ENCODE data around the gene SNN. TPM values are rescaled to one million over a fixed set of nuclear protein-coding genes. Genes with fewer than 3 reads are reported as not detected.

SNN gene
- total and polyA plus RNA-seq, 9 donors, result 8.0 to 40.3 (median 18.5) TPM

DNA sequence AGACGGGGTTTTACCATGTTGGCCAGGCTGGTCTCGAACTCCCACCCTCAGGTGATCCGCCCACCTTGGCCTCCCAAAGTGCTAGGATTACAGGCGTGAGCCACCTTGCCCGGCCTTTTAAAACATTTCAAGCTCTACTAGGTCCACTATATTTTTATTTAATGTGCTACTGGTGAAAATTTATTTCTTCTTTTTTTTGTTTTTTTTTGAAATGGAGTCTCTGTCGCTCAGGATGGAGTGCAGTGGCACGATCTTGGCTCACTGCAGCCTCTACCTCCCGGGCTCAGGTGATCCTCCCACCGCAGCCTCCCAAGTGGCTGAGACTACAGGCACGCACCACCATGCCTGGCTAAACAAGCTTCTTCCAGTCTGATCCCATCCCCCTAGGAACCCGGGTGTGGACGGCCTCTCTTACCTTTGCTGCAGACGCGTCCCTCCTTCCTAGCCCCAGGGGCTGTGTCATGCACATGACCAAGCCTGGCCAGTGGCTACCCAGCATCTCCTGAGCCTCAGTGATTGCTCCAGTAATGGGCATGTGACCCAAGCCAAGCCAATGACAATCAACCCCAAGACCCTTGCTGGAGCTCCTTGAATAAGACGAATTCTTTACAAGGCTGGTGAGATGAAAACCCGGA, 41.5 kb upstream of the SNN start:
- Histone ChIP-seq H3K27ac (no peak overlapping the region), H3K4me3 (no peak overlapping the region), H3K9me3 (no peaks in the 10 kb centered on the region), H3K4me1 (ENCODE audit: insufficient read depth) (peaks cover 3% of the 10 kb centered on the region), H3K27me3 (no peaks in the 10 kb centered on the region), H3K36me3 (no peaks in the 10 kb centered on the region)
- intact Hi-C loops (cut with DNase I), result no loop called here
- 96 to 97% (median 97%) methylated on average over 16 of the region's 16 CpGs for WGBS, 3 donors
- no peak for DNase-seq
- no peak for TF ChIP-seq POLR2A (IDR thresholded peaks at IDR 0.05)
- TF ChIP-seq, protein P1, sequence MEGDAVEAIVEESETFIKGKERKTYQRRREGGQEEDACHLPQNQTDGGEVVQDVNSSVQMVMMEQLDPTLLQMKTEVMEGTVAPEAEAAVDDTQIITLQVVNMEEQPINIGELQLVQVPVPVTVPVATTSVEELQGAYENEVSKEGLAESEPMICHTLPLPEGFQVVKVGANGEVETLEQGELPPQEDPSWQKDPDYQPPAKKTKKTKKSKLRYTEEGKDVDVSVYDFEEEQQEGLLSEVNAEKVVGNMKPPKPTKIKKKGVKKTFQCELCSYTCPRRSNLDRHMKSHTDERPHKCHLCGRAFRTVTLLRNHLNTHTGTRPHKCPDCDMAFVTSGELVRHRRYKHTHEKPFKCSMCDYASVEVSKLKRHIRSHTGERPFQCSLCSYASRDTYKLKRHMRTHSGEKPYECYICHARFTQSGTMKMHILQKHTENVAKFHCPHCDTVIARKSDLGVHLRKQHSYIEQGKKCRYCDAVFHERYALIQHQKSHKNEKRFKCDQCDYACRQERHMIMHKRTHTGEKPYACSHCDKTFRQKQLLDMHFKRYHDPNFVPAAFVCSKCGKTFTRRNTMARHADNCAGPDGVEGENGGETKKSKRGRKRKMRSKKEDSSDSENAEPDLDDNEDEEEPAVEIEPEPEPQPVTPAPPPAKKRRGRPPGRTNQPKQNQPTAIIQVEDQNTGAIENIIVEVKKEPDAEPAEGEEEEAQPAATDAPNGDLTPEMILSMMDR (IDR thresholded peaks at IDR 0.05), result no peak
- no peak for TF ChIP-seq EP300 (IDR thresholded peaks at IDR 0.05)

DNA sequence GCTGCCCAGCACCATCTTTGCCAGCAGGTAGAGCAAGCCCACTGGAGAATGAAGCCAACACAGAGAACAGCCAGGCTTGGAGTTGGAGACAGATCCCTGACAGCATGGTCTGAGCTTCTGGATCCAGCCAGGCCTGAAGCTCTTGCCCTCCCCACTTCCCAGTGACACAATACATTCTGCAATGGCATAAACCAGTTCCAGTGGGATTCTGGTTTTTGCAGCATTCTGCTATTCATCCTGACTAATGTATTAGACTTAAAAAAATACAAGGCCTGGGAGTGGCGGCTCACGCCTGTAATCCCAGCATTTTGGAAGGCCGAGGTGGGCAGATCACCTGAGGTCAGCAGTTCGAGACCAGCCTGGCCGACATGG, 41.0 kb upstream of the SNN start:
- WGBS, 3 donors, result 94 to 98% (median 97%) methylated on average over 5 of the region's 5 CpGs
- no peak overlapping the region for H3K27ac ChIP-seq
- H3K36me3 ChIP-seq, result no peaks in the 10 kb centered on the region
- TF ChIP-seq, protein P1 (IDR thresholded peaks at IDR 0.05), result no peak
- TF ChIP-seq EP300 (IDR thresholded peaks at IDR 0.05) (no peak), POLR2A (IDR thresholded peaks at IDR 0.05) (no peak)
- no peak for DNase-seq
- no peak overlapping the region for H3K4me3 ChIP-seq
- H3K9me3 ChIP-seq, result no peaks in the 10 kb centered on the region
- H3K27me3 ChIP-seq, result no peaks in the 10 kb centered on the region
- intact Hi-C loops (cut with DNase I), result no loop called here
- peaks cover 3% of the 10 kb centered on the region for H3K4me1 ChIP-seq (ENCODE audit: insufficient read depth)

- Histone ChIP-seq H3K36me3 (no peaks in the 10 kb centered on the region), H3K4me3 (no peak overlapping the region), H3K27ac (no peak overlapping the region), H3K4me1 (ENCODE audit: insufficient read depth) (peaks cover 8% of the 10 kb centered on the region), H3K9me3 (no peaks in the 10 kb centered on the region), H3K27me3 (no peaks in the 10 kb centered on the region)
- no peak for DNase-seq
- TF ChIP-seq POLR2A (IDR thresholded peaks at IDR 0.05), result no peak
- TF ChIP-seq EP300 (IDR thresholded peaks at IDR 0.05), result no peak
- TF ChIP-seq, protein P1 (IDR thresholded peaks at IDR 0.05), result no peak
- intact Hi-C loops (cut with DNase I), result no loop called here
- WGBS, 3 donors, result 83 to 85% (median 85%) methylated on average over 15 of the region's 15 CpGs
These were observed 40.3 kb upstream of the SNN start for GRCh38 chr16:11627822-11628457.

DNA sequence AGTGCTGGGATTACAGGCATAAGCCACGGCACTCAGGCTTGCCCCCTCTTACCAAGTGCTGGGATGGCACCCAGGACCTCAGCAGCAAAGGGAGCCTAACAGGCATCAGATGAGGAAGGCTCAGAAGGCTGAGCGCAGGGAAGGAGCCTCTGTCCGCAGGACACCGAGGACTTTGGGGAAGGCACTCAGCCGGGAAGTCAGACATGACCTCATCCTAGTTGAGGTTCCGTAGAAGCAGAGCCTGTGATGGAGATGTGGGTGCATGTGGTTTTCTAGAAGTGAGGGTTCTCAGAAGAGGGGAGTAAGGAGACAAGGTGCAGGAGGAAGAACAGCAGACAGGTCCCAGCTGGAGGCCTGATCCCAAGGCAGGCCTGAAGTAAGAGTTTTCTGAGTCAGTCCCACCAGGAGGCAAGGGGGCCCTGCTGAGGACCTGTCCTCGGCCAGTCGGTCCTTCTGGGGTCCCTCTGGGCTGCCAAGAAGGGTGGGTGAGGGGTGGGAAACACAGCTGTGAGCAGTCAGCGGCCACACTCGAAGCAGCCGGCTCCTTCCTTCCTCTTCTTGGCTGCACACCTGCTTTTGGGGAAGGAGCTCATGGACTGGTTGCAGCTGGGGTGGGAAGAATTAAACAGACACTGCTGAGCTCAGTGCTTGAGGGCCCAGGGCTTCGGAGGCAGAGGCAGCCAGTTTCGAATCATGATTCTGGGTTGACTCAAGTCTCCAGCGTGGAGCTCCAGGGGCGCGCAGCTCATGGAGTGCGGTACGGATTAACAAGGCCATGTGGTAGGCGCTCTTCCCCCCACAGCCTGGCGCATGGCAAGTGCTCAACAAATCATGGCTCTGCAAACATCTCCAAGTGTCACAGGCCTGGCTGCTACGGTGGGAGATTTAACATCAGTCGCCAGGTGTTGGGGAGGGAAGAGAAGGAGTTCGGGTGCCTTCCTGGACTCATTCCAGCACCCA, 38.9 kb upstream of the SNN start:
- H3K27ac ChIP-seq, result peak overlapping the region in 1 of 2 donors; percentile 20
- no peaks in the 10 kb centered on the region for H3K9me3 ChIP-seq
- peak in 1 of 5 donors; percentile 25 for DNase-seq
- TF ChIP-seq EP300 (IDR thresholded peaks at IDR 0.05) (no peak), POLR2A (IDR thresholded peaks at IDR 0.05) (no peak)
- TF ChIP-seq, protein P1 (IDR thresholded peaks at IDR 0.05), result no peak
- 69 to 79% (median 74%) methylated on average over 23 of the region's 23 CpGs for WGBS, 3 donors
- H3K4me1 ChIP-seq (ENCODE audit: insufficient read depth), result peaks cover 13% of the 10 kb centered on the region
- no peaks in the 10 kb centered on the region for H3K27me3 ChIP-seq
- no peak overlapping the region for H3K4me3 ChIP-seq
- intact Hi-C loops (cut with DNase I), result loop anchor here in 2 of 4 donors (5.0 to 10.0 kb wide), 3 partner anchors 42 to 665 kb away; partner anchors contain the start of gene LITAF (in 1 of the 2)
- no peaks in the 10 kb centered on the region for H3K36me3 ChIP-seq

All from ovary (tissue), 9 donors.